GM21381 (cell line): ENCODE results near the gene WDFY4.

Experiments
- ATAC-seq: cut with Tn5 transposase; IDR thresholded peaks from one replicate; pipeline ENCODE4 v1.9.1; 2021; ENCODE audit warnings: mild to moderate bottlenecking, moderate library complexity; ENCODE audit not compliant: unreplicated experiment

Gene WDFY4

DNA sequence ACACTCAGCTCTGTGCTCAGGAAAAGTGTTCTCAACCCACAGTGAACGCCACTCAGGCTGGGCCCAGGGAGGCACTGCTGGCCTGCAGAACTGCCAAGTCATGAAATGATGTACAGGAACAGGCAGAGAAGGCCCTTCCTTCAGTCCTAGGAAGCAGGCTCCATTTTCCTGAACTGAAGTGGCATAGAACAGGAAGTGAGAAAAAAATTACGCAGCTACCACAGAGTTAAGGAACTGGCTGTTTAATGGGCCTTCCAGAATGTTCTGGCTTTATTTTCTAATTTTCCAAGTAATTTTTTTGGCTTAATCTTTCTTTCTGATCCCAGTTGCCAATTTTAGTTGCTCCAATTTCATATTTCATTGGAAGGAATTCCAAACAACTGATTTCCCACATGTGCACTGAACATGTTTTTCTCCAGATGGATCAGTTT is 215.7 kb downstream of the WDFY4 start:
- no peak for ATAC-seq

DNA sequence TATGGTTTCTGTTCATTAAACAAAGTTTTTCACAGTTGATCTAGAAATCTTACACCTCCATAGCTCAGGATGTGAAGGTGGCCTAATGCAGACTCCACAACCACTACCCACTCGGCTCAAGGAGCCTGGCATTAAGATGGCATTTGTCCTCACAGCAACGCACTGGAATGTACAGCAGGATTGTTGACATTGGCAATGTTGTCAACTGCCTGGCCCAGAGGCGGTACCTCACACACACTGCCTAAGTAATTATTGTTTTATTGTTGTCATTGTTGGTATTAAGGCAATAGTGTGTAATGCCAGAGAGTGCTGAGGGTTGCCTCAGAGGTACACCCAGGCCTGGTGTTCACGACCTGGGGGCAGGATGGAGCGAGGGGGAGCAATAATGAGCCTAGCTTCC is 216.6 kb downstream of the WDFY4 start:
- no peak for ATAC-seq

- no peak for ATAC-seq
Observed at GRCh38 chr10:48902096-48902495, 217.4 kb downstream of the WDFY4 start.

- no peak for ATAC-seq
Observed at GRCh38 chr10:48903151-48903550, 218.5 kb downstream of the WDFY4 start.

DNA sequence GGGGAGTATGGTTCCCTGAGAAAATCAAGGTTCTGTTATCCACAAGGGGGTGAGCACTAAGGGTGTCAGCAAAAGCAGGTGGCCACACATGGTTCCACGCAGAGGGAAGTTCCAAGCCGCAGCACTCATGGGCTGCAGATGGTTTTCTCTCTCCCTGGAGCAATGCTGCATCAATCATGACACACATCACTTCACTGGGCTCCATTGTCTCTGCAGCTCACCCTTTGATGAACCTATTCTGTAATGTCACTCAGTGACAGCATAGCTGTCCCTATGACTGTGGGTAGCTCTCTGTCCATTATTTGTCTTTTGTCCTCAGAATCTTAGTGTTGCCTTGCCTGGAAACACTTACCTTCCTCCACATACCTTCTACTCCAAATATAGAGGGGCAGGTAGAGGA is 220.2 kb downstream of the WDFY4 start:
- no peak for ATAC-seq

DNA sequence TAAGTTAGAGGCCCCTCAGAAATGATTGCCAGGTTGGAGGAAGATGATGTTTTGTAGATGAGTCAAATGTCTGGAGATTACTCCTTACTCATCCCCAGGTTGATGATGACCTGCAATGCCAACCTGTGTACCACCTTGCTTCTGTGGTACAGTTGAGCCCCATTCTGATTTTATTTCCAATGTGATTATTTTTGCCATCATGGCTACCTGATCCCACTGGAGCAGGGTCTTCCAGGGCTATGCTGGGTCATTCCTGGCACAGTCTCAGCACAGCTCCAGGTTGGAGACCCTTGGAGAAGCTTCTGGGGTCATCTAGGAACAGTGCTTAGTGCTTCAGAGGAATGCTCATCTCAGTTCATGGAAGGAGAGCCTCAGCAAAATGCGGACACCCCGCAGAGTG is 220.6 kb downstream of the WDFY4 start:
- ATAC-seq, result no peak

GRCh38 chr10:48906841-48907240 is 222.2 kb downstream of the WDFY4 start:
- no peak for ATAC-seq

- ATAC-seq, result peak; percentile 80
Observed at GRCh38 chr10:48907730-48908129, 223.1 kb downstream of the WDFY4 start.

DNA sequence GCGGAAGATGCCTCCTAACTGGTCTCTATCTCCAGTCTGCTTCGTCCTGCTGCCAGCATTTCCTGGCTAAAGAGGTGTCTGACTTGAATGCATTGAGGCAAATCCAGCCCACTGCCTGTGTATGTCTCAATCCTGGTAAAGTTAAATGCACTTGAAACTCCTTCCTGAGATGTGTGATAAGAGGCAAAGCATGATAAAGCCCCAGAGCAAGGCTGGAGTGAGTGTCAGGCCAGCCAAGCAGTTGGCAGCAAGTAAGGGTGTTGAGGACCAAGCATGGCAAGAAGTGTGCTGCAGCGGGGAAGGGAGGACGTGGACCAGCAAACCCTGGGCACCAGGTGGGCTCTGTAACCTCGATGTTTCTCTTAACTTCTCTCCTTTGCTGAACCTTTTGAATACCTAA is 225.9 kb downstream of the WDFY4 start:
- ATAC-seq, result no peak

GRCh38 chr10:48913674-48914073 is 229.0 kb downstream of the WDFY4 start:
- ATAC-seq, result no peak

GRCh38 chr10:48923748-48924147 is 239.1 kb downstream of the WDFY4 start:
- ATAC-seq, result no peak

DNA sequence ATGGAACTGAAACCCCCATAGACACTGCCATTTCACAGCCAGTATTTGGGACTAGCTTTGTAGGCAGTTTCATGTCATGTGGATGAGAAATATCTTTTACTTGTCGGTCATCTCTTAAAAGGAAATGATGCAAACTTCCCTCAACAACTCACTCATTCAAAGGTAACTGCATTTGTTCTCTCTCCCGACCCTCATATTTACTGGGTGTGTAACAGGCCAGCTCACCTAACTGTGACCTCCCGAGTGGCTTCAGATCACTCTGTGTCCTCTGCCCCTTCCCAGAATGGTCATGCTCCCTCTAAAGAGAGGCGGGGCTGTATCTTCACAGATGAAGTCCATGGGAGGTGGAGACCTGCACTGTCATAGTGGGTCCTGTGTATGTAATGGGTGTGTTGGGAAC is 240.3 kb downstream of the WDFY4 start:
- ATAC-seq, result no peak

DNA sequence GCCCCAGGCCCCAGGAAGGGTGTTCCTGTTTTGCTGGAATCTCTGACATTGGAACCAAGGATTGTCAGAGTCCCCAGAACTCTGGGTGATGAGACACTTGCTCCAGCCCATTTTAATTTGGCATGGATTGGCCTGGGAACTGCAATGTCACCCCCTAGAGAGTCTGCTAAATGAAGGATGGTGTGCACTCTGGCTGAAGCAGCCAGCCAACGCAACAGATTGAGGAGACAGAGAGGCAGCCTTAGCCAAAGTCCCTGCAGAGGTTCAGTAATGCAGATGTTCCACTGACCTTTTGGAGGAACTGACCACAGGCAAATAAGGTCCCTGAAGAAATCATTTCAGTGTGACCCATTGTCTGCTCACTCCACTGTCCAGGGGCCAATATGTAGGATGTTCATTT is 241.6 kb downstream of the WDFY4 start:
- ATAC-seq, result no peak

- ATAC-seq, result no peak
Observed at GRCh38 chr10:48926764-48927540, 242.3 kb downstream of the WDFY4 start.

- no peak for ATAC-seq
Observed at GRCh38 chr10:48929413-48929990, 244.8 kb downstream of the WDFY4 start.

DNA sequence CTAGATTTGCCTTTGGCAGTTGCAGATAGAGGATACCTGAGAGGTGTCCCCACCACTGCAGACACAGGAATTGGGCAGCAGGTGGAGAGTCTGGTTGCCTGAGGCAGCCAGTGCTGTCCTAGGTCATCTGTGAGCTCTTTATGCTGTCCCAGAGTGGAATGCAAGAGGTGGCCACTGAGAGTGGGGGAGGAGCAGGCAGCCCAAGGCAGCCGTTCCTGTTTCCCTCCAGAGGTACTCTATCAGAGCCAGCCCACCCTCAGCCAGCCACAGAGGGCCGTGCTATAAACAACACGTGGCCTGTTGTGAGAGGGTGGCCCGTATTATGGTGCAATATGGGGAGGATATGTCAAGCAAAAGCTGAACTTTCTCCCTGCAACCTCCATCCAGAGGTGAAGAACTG is 246.5 kb downstream of the WDFY4 start:
- no peak for ATAC-seq

GRCh38 chr10:48932831-48933664 is 248.4 kb downstream of the WDFY4 start:
- ATAC-seq, result no peak

DNA sequence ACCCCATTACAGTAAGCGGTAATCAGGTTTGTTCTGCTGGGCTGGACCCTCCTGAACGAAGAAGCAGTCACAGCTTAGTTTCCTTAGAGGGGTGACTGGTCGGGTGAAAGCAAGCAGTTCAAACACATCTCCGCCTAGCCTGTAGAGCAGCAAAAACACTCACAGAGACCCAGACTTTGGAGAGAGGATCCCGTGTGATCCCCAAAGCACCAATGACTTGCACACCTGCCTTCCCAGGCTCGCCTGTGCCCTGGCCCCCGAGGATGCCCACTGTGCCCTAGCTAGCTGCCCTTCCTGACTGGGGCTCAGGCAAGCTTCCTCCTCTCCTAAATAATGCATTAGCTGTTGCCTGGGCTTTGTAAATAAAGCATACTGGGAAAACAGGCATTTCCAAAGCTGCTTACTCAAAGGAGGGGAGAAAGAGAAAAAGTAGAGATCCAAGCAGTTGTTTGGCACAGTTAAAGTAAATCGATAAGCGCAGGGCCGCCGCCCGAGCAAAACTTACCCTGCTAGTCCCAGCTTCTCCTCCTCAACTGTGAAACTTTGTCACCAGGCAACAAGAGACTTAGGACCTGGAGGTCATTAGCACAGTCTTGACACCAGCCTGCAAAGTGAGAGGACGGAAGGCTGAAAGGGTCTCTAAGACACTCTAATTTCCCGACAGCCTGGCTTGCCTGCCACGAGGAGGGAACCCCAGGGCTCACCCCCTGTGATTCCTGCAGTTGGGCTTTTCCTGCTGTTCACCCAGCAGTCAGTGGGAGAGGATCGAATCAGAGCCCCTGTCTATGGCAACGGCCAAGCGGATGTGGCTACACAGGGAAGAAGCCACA is 250.2 kb downstream of the WDFY4 start:
- ATAC-seq, result no peak

GRCh38 chr10:48935577-48935976 is 250.9 kb downstream of the WDFY4 start:
- ATAC-seq, result no peak

DNA sequence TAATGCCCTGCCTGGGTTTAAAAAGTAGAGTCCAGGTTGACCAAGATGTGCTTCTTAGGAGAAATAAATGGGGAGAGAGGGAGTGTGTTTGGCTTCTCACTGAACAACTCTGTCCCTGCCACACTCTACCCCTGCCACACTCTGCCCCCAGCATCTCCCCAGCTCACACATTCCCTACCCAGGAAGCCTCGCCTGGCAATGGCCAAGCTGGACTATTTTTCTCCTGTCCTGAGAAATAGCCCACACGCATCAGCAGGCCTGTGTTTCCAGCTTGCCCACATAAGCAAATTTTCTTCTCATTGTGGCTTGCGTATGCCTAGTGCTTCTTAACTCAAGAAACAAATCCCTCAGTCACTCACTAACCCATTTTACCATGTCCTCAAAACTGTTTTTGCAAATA is 253.1 kb downstream of the WDFY4 start:
- no peak for ATAC-seq

DNA sequence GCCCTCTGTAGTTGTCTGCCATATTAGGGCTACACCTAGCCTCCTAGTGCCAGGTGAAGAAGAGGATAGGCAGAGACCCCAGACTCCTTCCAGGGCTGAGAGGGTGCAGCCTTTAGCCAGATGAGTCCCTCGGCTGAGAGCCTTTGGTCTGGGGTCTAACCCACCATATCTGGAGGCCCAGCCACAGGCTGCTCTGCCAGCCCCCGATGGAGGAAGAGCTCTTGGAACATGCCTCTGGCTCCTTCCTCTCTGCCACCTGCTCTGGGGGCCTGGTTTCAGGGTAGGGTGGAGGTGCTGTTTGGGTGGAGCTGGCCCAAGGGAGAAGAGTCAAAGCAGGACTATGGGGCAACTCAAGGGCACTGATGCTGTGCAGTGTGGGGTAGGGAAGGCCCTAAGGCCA is 253.6 kb downstream of the WDFY4 start:
- ATAC-seq, result no peak
